BJ (cell line): ENCODE results near the gene SYNPO2. TPM values are rescaled to one million over a fixed set of nuclear protein-coding genes. Genes with fewer than 3 reads are reported as not detected.

Experiments used
- CTCF ChIA-PET: fragments of 350-600 bp; formaldehyde crosslinking; extraction: SDS; loops from one replicate; lab custom pipeline; 2021; ENCODE audit warnings: antibody characterized with exemption, inconsistent platforms; lab: Yijun Ruan, JAX
- POLR2A ChIA-PET: fragments of 300-600 bp; sonication (Branson Sonifier 250); formaldehyde crosslinking; extraction: SDS; loops from one replicate; lab custom pipeline; 2021; ENCODE audit warnings: antibody characterized with exemption; lab: Charles Lee
- DNase-seq: peaks from one replicate; pipeline ENCODE4 v3.0.0-alpha.2; 2011; ENCODE audit warnings: low read depth
- H3K27me3 ChIP-seq: 2 replicates; pipeline ENCODE4 v1.6.0; 2011; ENCODE audit warnings: low read length; ENCODE audit not compliant: control insufficient read depth, insufficient read depth
- H3K36me3 ChIP-seq: 2 replicates; pipeline ENCODE4 v1.5.1; 2011; ENCODE audit warnings: low read length; ENCODE audit not compliant: control insufficient read depth, insufficient read depth
- H3K4me3 ChIP-seq: 2 replicates; pipeline ENCODE4 v1.5.1; 2011; ENCODE audit warnings: low read depth, mild to moderate bottlenecking, control low read depth, low read length
- polyA plus RNA-seq: library from polyadenylated mRNA; depleted of rRNA; stranded (reverse); fragments of >200 nt; gene quantifications from 2 replicates; pipeline ENCODE4 v1.2.3, GENCODE V29; 2011; rRNA removed
- TF ChIP-seq, protein P1 (sequence below): IDR thresholded peaks from 2 replicates; pipeline ENCODE4 v1.5.1; 2011; ENCODE audit warnings: low read depth, mild to moderate bottlenecking, control low read depth, inconsistent platforms, low read length, moderate library complexity; ENCODE audit not compliant: insufficient read depth

Gene SYNPO2
- polyA plus RNA-seq, 1 experiment, result 39.9 TPM

- TF ChIP-seq, protein P1, sequence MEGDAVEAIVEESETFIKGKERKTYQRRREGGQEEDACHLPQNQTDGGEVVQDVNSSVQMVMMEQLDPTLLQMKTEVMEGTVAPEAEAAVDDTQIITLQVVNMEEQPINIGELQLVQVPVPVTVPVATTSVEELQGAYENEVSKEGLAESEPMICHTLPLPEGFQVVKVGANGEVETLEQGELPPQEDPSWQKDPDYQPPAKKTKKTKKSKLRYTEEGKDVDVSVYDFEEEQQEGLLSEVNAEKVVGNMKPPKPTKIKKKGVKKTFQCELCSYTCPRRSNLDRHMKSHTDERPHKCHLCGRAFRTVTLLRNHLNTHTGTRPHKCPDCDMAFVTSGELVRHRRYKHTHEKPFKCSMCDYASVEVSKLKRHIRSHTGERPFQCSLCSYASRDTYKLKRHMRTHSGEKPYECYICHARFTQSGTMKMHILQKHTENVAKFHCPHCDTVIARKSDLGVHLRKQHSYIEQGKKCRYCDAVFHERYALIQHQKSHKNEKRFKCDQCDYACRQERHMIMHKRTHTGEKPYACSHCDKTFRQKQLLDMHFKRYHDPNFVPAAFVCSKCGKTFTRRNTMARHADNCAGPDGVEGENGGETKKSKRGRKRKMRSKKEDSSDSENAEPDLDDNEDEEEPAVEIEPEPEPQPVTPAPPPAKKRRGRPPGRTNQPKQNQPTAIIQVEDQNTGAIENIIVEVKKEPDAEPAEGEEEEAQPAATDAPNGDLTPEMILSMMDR, result no peak
- ChIA-PET CTCF (interaction anchor here (1.0 kb wide), 1 partner anchor 65 kb away, joined by 4 read pairs; no protein-coding TSS in a partner anchor), POLR2A (interaction anchor here (0.6 kb wide), 1 partner anchor 98 kb away, joined by 9 read pairs; no protein-coding TSS in a partner anchor)
- H3K4me3 ChIP-seq, result no peak overlapping the region
- no peaks in the 10 kb centered on the region for H3K36me3 ChIP-seq
- H3K27me3 ChIP-seq, result no peaks in the 10 kb centered on the region
- no peak for DNase-seq
Measured at GRCh38 chr4:119106036-119107000, 217.7 kb downstream of the SYNPO2 start.

GRCh38 chr4:119110121-119110520 lies 221.5 kb downstream of the SYNPO2 start:
- ChIA-PET POLR2A (no interaction called here), CTCF (no interaction called here)
- no peak overlapping the region for H3K4me3 ChIP-seq
- TF ChIP-seq, protein P1, result no peak
- H3K36me3 ChIP-seq, result no peaks in the 10 kb centered on the region
- DNase-seq, result no peak
- no peaks in the 10 kb centered on the region for H3K27me3 ChIP-seq

Other genes with a start within 250 kb of the SYNPO2 start
- 10.2 and 23.4 TPM in 2 replicates for gene METTL14, start 203.5 kb upstream of the SYNPO2 start, polyA plus RNA-seq
- 80.3 and 84.3 TPM in 2 replicates for gene SEC24D, start 52.7 kb upstream of the SYNPO2 start, polyA plus RNA-seq
- gene MYOZ2, start 247.0 kb downstream of the SYNPO2 start, polyA plus RNA-seq, result 0.17 and 0.29 TPM in 2 replicates